ENCODE results near the gene CCSER1.
A peak's percentile ranks its signal among the peaks of the same experiment; 100 is the strongest.
"Not testable (repeated sequence)": the region's sequence is repeated elsewhere in the genome, so short reads cannot be mapped to it uniquely, and the experiment has no call there.

The CCSER1 gene

DNA sequence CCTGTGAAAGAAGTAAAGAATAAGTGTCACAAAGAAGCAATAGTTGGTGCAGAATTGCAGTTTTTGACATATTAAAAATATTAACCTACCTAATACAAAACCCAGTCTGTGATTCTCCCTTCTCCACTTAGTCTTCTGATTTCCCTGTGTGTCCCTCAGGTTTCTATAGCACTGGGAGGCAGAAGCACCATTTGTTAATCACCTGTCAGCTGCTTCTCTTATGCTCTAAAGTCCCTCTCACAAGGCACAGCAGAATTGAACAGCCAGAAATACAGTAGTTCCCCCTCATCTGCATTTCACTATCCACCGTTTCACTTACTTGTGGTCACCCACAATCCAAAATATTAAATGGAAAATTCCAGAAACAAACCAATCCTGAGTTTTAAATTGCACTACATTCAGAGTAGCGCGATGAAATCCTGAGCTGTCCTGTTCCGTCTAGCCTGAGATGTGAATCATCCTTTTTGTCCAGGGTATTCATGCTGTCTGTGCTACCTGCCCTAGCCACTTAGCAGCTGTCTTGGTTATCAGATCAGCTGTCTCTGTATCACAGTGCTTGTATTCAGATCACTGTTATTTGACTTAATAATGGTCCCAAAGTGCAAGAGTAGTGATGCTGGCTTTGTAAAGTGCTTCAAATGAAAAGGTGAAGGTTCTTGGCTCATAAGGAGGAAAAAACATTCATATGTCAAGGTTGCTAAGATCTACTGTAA lies 1192.5 kb downstream of the CCSER1 start:
- DNase-seq, result no peak

DNA sequence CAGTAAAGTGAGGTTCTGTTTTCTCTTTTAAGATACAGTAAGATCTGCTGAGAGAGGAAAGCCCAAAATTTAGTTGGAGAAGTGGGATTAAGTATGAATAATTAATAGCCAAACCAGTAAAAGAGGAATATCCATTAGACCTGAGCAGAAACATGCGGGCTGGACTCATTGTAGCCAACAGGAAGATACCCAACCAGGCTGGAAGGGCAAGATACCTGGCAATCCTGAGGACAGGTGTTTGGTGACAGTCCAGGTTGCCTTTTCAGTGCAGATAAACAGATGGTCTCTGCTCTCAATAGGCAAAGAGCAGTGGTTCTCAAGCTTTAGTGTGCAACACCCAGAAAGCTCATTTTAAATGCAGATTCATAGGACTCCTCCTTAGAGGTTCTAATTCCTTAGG lies 1195.8 kb downstream of the CCSER1 start:
- no peak for DNase-seq

- no peak for DNase-seq
Observed at GRCh38 chr4:91325495-91325894, 1198.3 kb downstream of the CCSER1 start.

- not testable (repeated sequence) for DNase-seq
Observed at GRCh38 chr4:91326167-91326566, 1199.0 kb downstream of the CCSER1 start.

DNA sequence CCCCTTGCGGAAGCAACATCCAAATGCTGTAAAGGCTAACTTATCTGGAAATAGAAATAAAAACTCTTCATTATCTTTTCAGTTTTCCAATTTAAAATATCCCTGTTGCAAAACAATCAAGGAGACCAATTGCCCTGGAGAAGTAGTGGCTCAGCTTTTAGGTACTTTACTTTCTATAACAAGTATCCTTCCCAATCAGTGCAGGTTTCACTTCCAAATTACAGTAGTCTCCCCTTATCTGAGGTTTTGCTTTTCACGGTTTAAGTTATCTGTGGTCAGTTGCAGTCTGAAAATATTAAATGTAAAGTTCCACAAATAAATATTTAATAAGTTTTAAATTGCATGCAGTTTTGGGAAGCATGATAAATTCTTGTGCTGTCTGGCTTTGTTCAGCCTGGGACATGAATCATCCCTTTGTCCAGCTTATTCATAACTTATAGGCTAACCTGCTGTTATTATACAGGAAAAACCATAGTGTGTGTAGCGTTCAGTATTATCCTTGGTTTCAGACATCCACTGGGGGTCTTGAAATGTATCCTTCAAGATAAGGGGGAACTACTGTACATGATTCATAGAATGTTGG lies 1203.5 kb downstream of the CCSER1 start:
- DNase-seq, result no peak

DNA sequence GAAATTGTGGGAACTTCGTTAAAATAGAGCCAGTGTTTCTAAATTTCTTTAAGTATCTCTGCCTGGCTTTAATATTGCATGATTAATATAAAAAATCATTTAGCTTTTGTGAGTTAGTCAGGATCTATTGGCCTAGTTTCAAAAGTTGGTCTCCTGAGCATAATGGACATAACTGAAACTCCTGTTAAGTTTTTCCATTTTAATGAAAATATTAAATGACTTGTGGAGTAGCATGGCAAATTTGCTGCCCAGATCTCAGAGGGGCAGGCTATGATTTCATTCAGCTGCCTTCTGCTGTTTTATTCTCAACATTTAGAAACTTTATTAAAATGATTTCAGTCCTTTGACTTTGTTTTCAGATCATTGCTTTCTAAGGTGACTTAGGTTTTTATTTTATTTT lies 1213.6 kb downstream of the CCSER1 start:
- DNase-seq, result no peak

DNA sequence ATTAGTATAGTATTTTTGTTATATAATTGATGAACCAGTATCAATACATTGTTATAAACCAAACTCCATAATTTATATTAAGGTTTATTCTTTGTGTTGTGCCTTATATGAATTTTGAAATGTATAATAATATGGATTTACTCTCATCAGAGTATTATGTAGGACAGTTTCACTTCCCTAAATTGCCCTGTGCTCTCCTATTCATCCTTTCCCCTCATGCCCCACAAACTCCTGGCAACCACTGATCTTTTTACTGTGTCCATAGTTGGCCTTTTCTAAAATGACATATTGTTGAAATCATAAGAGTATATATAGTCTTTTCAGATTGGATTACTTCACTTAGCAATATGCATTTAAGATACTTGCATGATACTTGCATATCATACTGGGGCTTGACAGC lies 1218.4 kb downstream of the CCSER1 start:
- DNase-seq, result no peak

DNA sequence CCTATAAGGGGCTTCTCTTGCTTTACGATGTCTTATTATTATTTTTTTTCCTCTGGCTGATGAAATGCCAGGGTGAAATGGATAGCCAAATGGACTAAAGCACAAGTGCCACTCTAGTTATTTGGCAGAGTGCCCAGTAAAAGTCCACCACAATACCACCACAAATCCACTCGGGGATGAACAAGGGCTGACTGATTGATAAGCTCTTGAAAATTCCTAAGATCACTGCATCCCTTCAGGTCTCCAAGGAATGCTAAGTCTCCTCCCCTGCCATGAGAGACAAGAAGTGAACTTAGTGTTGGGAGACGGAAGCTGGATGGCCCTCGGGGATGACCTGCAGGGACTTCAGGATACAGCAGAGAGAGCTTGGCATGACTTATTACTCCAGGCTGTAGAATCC lies 1229.3 kb downstream of the CCSER1 start:
- DNase-seq, result not testable (repeated sequence)

GRCh38 chr4:91358016-91358415 lies 1230.8 kb downstream of the CCSER1 start:
- DNase-seq, result not testable (repeated sequence)

DNA sequence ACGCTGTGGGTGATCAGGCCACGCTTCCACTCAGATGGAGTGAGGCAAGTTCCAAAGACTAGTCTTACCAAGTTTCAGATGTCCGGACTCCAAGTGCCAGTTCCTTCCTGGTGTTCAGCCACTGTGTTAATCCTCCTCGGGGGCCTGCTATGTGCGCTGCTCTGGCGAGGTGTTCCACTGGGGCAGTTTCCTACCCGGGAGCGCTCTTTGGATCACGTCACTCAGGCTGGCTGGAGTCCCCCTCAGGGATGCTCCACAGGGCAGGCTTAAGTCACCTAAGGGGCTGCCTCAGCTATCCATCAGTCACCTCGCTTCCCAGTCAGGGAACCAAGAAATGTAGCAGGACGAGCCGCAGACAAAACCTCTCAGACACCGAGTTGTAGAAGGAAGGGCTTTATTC lies 1231.4 kb downstream of the CCSER1 start:
- DNase-seq, result not testable (repeated sequence)

- DNase-seq, result no peak
Observed at GRCh38 chr4:91359041-91360031, 1232.1 kb downstream of the CCSER1 start.

DNA sequence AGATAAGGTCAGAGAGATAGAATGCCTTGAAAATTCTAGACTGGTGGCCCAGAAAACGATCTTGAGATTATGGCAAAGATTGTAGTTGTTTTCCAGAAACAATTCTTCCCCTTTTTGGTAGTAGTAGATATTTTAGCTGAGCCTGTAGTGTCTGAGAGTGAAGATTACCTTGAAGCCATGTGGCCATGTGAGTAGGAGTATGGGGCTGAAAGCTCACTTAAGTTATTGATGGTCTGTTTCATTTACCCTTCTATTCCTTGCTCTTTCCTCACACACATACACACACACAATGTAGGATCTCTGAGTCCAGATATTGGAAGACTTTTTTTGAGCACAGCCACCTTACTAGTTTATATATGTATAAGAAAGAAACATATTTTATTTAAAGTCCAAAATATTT lies 1234.9 kb downstream of the CCSER1 start:
- no peak for DNase-seq

DNA sequence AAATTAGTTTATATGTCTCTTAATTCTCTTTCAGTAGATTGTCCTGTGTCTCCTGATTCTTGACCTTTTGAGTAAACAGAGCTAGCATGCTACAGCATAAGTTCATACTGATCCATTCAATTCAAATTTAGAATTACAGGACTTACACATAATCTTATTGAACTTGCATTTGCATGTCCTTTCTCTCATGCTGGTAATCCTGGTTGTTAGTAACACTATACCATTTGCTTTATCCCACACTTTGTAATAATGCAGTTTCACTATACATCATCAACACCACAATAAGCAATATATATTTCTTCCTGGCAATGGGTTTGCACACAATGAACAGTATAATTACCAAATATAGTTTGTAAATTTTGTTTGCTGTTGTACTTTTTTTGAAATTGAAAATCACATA lies 1239.4 kb downstream of the CCSER1 start:
- DNase-seq, result no peak

GRCh38 chr4:91369116-91369515 lies 1241.9 kb downstream of the CCSER1 start:
- no peak for DNase-seq

DNA sequence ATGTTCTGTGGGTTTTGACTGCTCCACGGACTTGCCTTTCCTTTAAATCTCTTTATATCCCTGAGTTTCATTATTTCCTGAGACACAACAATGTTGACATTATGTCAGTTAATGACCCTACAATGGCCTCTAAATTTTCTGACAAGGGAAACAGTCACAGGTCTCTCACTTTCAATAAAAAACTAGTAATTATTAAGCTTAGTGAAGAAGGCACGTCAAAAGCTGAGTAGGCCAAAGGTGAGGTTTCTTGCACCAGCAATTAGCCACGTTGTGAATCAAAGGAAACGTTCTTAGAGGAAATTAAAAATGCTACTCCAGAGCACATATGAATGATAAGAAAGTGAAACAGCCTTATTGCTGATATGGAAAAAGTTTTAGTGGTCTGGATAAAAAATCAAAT lies 1246.4 kb downstream of the CCSER1 start:
- no peak for DNase-seq

DNA sequence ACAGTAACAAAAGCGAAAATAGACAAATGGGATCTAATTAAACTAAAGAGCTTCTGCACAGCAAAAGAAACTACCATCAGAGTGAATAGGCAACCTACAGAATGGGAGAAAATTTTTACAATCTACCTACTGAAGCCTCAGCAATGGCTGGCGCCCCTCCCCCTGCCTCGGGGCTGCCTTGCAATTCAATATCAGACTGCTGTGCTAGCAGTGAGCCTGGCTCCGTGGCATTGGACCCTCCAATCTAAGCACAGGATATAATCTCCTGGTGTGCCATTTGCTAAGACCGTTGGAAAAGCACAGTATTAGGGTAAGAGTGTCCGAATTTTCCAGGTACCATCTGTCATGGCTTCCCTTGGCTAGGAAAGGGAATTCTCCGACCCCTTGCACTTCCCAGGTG lies 1278.2 kb downstream of the CCSER1 start:
- not testable (repeated sequence) for DNase-seq

DNA sequence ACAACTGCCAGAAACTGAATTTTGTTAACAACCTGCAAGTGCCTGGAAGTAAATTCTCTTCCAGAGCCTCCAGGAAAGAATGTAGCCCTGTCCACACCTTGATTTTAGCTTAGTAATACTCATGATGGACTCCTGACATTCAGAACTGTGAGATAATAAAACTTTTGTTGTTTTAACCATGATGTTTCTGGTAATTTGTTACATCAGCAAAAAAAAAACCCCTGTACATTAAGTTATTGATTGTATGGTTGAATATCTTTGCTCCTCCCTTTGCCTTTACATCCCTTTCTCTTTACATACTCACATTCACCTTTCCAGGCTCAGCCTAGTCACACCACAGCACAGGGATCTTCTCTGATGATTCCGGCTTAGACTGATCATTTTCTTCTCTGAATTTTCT lies 1294.8 kb downstream of the CCSER1 start:
- DNase-seq, result no peak

DNA sequence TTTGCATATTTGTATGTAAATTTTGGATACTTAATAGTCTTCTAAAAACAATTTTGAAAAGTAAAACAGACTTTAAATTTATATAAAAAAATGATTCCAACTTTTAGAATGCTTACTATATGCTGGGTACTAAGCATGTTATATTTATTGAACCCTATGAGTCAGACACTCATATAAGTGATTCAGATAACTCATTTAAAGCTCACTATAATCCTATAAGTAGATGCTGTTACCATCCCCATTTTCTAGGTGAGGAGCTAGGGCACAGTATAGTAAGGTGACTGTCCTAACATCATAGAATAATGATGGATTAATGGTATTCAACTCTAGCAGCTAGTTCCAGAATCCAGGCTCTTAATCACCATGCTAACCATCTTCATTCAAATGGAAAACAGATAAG lies 1299.5 kb downstream of the CCSER1 start:
- DNase-seq, result no peak

DNA sequence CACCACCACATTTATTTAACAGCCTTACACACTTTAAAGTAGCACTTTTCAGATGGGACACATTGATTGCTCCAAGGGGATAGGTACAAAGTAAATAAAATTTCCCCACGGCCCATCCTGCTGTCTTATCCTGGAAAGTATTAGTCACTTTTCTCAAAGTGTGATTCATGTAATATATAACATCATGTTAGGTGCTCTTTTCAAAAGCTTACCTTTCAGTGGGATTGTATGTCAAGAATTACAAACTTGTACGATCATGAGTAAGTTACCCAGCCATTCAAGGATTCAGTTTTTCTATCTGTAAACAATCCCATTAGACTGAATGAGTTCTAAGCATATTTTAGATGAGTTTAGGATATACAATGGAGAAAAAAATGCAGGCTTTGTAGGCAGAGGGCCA lies 1300.0 kb downstream of the CCSER1 start:
- no peak for DNase-seq

DNA sequence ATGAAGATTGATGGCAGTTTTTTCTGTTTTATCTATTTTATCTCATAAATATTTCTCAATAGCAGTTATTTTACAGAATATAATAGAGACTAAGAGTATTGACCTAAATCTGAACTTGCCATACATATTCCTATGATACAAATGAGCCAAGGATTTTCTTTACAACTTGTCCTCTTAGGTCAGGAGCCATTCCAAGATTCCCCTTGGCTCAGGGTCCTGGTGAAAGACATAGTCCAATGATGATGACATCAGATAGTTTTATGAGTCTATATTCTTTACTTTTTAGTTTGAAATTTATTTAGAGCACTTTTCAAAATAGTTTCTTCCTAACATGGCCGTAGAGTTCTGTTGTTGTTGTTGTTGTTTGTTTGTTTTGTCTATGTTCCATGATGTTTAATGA lies 1307.4 kb downstream of the CCSER1 start:
- no peak for DNase-seq

- DNase-seq, result no peak
Observed at GRCh38 chr4:91436556-91436955, 1309.4 kb downstream of the CCSER1 start.

DNA sequence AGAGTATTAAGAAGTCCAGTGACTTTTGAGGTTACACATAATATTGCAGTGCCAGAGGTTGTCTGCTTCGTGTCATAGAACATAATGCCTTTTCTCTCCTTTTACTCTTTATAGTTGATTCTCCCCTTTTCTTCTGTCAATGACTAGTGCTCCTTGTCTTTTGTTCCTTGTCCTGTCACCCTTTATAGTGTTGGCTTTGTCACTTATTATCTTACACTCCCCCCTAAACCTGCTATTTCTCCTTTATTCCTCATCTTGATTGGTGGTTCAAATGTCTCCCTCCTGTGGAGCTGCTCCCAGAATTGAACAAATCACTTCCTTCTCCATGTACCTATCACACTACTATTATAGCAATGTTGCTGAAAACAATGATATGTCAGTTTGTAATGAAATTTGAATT lies 1320.0 kb downstream of the CCSER1 start:
- DNase-seq, result no peak

DNA sequence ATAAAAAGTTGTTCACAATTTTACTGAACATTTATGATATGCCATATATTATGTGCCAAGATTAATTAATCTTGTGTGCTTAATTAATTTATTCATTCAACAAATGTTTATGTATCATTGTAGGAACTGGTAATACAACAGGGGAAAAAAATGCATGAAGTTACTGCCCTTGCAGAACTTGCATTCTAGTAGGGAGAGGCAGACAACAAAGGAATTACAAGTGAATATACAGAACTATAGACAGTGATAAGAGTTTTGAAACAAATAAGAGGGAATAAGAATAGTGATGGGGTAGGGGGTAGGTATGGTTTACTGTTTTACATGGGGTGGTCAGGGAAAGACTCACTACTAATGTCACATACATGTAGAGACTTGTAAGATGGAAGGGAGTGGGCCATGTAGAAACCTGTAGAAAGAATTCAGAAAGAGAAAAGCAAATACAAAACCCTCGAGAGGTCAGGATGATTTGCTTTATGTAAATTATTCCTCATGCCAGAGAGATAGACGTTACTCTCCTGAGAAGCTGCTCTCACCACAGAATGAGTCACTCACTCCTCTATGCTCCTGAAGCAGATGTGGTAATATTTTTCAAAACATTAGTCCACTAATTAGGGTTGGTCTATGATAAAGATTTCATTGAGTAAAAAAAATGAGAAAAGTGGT lies 1321.6 kb downstream of the CCSER1 start:
- DNase-seq, result peak; percentile 23 to 47
